Measurements from ENCODE around the gene FNDC8.
A peak's percentile ranks its signal among the peaks of the same experiment; 100 is the strongest.

The FNDC8 gene
- 0 to 0.25 (median 0) reads per million in 9 experiments for total RNA-seq

- Mint-ChIP-seq H3K4me3 (peak within 1 kb of the TSS in 1 of 2 donors; percentile 88), H3K9me3 (no peaks in the 10 kb centered on the region), H3K27ac (no peak within 1 kb of the TSS), H3K27me3 (no peaks in the 10 kb centered on the region), H3K4me1 (ENCODE audit: low read depth in 2 of 2) (peaks cover 28% of the 10 kb centered on the region in 2 donors), H3K36me3 (ENCODE audit: insufficient read depth) (peaks cover 23% of the 10 kb centered on the region)
- no peak for ATAC-seq (replicated peaks)
- no peak for DNase-seq
These were observed at the start of gene FNDC8 for GRCh38 chr17:35121315-35121714. Gene FNDC8, plus strand, starts transcription at chr17:35121615. Its CDS starts 79 bp downstream, at chr17:35121694.

GRCh38 chr17:35073183-35073790 lies 48.1 kb upstream of the FNDC8 start:
- Mint-ChIP-seq H3K9me3 (no peaks in the 10 kb centered on the region), H3K36me3 (ENCODE audit: insufficient read depth) (peaks cover 9% of the 10 kb centered on the region), H3K27me3 (no peaks in the 10 kb centered on the region), H3K4me3 (peak overlapping the region; percentile 1 to 65), H3K4me1 (ENCODE audit: low read depth in 2 of 2) (peaks cover 39 to 61% of the 10 kb centered on the region in 2 donors), H3K27ac (peak overlapping the region; percentile 55 to 57)
- DNase-seq = no peak
- peak; percentile 80 for ATAC-seq (replicated peaks)

- no peaks in the 10 kb centered on the region for H3K27me3 Mint-ChIP-seq
- H3K36me3 Mint-ChIP-seq (ENCODE audit: insufficient read depth) = peaks cover 13% of the 10 kb centered on the region
- peak; percentile 41 for ATAC-seq (replicated peaks)
- H3K4me3 Mint-ChIP-seq = peak overlapping the region; percentile 1 to 65
- H3K4me1 Mint-ChIP-seq (ENCODE audit: low read depth in 2 of 2) = peaks cover 35 to 55% of the 10 kb centered on the region in 2 donors
- H3K9me3 Mint-ChIP-seq = no peaks in the 10 kb centered on the region
- no peak for DNase-seq
- H3K27ac Mint-ChIP-seq = peak overlapping the region; percentile 35 to 57
These were observed 47.3 kb upstream of the FNDC8 start for GRCh38 chr17:35073991-35074627.

GRCh38 chr17:35074711-35075707 lies 46.4 kb upstream of the FNDC8 start:
- Mint-ChIP-seq H3K4me1 (ENCODE audit: low read depth in 2 of 2) (peaks cover 36 to 61% of the 10 kb centered on the region in 2 donors), H3K27ac (peak overlapping the region in 1 of 2 donors; percentile 35), H3K27me3 (no peaks in the 10 kb centered on the region), H3K4me3 (peak overlapping the region in 1 of 2 donors; percentile 65), H3K9me3 (no peaks in the 10 kb centered on the region), H3K36me3 (ENCODE audit: insufficient read depth) (peaks cover 8% of the 10 kb centered on the region)
- DNase-seq (no peak), ATAC-seq (replicated peaks) (no peak)

- ATAC-seq (replicated peaks) (no peak), DNase-seq (no peak)
- Mint-ChIP-seq H3K36me3 (ENCODE audit: insufficient read depth) (peaks cover 4% of the 10 kb centered on the region), H3K27ac (no peak overlapping the region), H3K27me3 (no peaks in the 10 kb centered on the region), H3K9me3 (no peaks in the 10 kb centered on the region), H3K4me1 (ENCODE audit: low read depth in 2 of 2) (peaks cover 47 to 69% of the 10 kb centered on the region in 2 donors), H3K4me3 (no peak overlapping the region)
These were observed 44.5 kb upstream of the FNDC8 start for GRCh38 chr17:35076874-35077273.

- ATAC-seq (replicated peaks) = no peak
- Mint-ChIP-seq H3K4me3 (peak overlapping the region in 1 of 2 donors; percentile 54), H3K9me3 (no peaks in the 10 kb centered on the region), H3K4me1 (ENCODE audit: low read depth in 2 of 2) (peaks cover 36 to 64% of the 10 kb centered on the region in 2 donors), H3K27ac (peak overlapping the region; percentile 30 to 70), H3K27me3 (no peaks in the 10 kb centered on the region), H3K36me3 (ENCODE audit: insufficient read depth) (peaks cover 4% of the 10 kb centered on the region)
- DNase-seq = no peak
These were observed 41.6 kb upstream of the FNDC8 start for GRCh38 chr17:35079547-35080423.

- no peak for ATAC-seq (replicated peaks)
- Mint-ChIP-seq H3K36me3 (ENCODE audit: insufficient read depth) (peaks cover 4% of the 10 kb centered on the region), H3K4me3 (peak overlapping the region; percentile 47 to 54), H3K27ac (peak overlapping the region; percentile 30 to 70), H3K27me3 (no peaks in the 10 kb centered on the region), H3K9me3 (no peaks in the 10 kb centered on the region), H3K4me1 (ENCODE audit: low read depth in 2 of 2) (peaks cover 31 to 65% of the 10 kb centered on the region in 2 donors)
- no peak for DNase-seq
These were observed 40.9 kb upstream of the FNDC8 start for GRCh38 chr17:35080536-35080935.

GRCh38 chr17:35081638-35082037 lies 39.8 kb upstream of the FNDC8 start:
- Mint-ChIP-seq H3K36me3 (ENCODE audit: insufficient read depth) (peaks cover 4% of the 10 kb centered on the region), H3K27me3 (no peaks in the 10 kb centered on the region), H3K4me1 (ENCODE audit: low read depth in 2 of 2) (peaks cover 36 to 73% of the 10 kb centered on the region in 2 donors), H3K27ac (peak overlapping the region; percentile 4 to 86), H3K9me3 (no peaks in the 10 kb centered on the region), H3K4me3 (no peak overlapping the region)
- no peak for ATAC-seq (replicated peaks)
- DNase-seq = no peak

GRCh38 chr17:35082073-35082657 lies 39.2 kb upstream of the FNDC8 start:
- ATAC-seq (replicated peaks) (peak; percentile 83), DNase-seq (no peak)

GRCh38 chr17:35083071-35083470 lies 38.3 kb upstream of the FNDC8 start:
- H3K36me3 Mint-ChIP-seq (ENCODE audit: insufficient read depth) = peaks cover 11% of the 10 kb centered on the region
- DNase-seq (no peak), ATAC-seq (replicated peaks) (no peak)
- peak overlapping the region; percentile 41 to 50 for H3K4me3 Mint-ChIP-seq
- peak overlapping the region; percentile 4 to 86 for H3K27ac Mint-ChIP-seq
- peaks cover 46 to 80% of the 10 kb centered on the region in 2 donors for H3K4me1 Mint-ChIP-seq (ENCODE audit: low read depth in 2 of 2)
- H3K9me3 Mint-ChIP-seq = no peaks in the 10 kb centered on the region
- H3K27me3 Mint-ChIP-seq = no peaks in the 10 kb centered on the region

More at GRCh38 chr17:35082073-35082657, 39.2 kb upstream of the FNDC8 start:
- Mint-ChIP-seq H3K27me3 (no peaks in the 10 kb centered on the region), H3K36me3 (ENCODE audit: insufficient read depth) (peaks cover 4% of the 10 kb centered on the region), H3K9me3 (no peaks in the 10 kb centered on the region), H3K27ac (peak overlapping the region; percentile 4 to 86), H3K4me1 (ENCODE audit: low read depth in 2 of 2) (peaks cover 40 to 79% of the 10 kb centered on the region in 2 donors), H3K4me3 (peak overlapping the region in 1 of 2 donors; percentile 59)

- DNase-seq = no peak
- Mint-ChIP-seq H3K27me3 (no peaks in the 10 kb centered on the region), H3K36me3 (ENCODE audit: insufficient read depth) (peaks cover 17% of the 10 kb centered on the region), H3K27ac (no peak overlapping the region), H3K4me1 (ENCODE audit: low read depth in 2 of 2) (peaks cover 52 to 79% of the 10 kb centered on the region in 2 donors), H3K4me3 (peak overlapping the region in 1 of 2 donors; percentile 94), H3K9me3 (no peaks in the 10 kb centered on the region)
- ATAC-seq (replicated peaks) = no peak
These were observed 36.4 kb upstream of the FNDC8 start for GRCh38 chr17:35084987-35085386.

GRCh38 chr17:35086164-35086563 lies 35.3 kb upstream of the FNDC8 start:
- ATAC-seq (replicated peaks) (no peak), DNase-seq (no peak)
- Mint-ChIP-seq H3K27ac (peak overlapping the region; percentile 96 to 99), H3K4me1 (ENCODE audit: low read depth in 2 of 2) (peaks cover 44 to 67% of the 10 kb centered on the region in 2 donors), H3K36me3 (ENCODE audit: insufficient read depth) (peaks cover 17% of the 10 kb centered on the region), H3K4me3 (peak overlapping the region; percentile 94 to 97), H3K27me3 (no peaks in the 10 kb centered on the region), H3K9me3 (no peaks in the 10 kb centered on the region)

Measured in effector memory CD8-positive, alpha-beta T cell (primary cell).